ENCODE results near the gene NEU1.

DNA sequence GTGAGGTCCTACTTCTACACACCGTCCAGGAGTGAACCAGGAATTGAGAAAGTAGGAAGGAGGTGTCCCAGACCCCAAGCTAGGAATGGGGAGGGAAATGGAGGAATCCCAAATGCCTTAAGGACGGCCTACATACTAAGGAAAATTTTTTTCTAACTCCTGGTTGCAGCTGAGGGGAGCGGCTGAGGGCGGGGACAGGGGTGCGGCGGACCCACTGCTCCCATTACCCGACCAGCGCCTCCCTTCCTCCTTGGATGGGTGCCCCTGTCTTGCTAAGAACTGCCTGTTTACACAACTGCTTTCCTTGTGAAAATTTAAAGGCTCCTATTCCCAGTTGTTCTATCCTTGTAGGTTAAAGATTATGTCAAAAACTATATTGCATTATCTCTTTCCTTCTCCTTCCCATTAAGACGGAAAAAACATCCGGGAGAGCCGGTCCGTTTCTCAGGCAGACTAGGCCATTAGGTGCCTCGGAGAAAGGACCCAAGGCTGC is 35.8 kb downstream of the NEU1 start:
- no peak for TF ChIP-seq EZH2 (IDR thresholded peaks at IDR 0.05; ENCODE audit: low read length)
- TF ChIP-seq, protein P1, sequence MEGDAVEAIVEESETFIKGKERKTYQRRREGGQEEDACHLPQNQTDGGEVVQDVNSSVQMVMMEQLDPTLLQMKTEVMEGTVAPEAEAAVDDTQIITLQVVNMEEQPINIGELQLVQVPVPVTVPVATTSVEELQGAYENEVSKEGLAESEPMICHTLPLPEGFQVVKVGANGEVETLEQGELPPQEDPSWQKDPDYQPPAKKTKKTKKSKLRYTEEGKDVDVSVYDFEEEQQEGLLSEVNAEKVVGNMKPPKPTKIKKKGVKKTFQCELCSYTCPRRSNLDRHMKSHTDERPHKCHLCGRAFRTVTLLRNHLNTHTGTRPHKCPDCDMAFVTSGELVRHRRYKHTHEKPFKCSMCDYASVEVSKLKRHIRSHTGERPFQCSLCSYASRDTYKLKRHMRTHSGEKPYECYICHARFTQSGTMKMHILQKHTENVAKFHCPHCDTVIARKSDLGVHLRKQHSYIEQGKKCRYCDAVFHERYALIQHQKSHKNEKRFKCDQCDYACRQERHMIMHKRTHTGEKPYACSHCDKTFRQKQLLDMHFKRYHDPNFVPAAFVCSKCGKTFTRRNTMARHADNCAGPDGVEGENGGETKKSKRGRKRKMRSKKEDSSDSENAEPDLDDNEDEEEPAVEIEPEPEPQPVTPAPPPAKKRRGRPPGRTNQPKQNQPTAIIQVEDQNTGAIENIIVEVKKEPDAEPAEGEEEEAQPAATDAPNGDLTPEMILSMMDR (optimal IDR thresholded peaks at IDR 0.05 in 1 of 3, IDR thresholded peaks at IDR 0.05 in 1 of 3, conservative IDR thresholded peaks at IDR 0.05 in 1 of 3; ENCODE audit: extremely low read depth in 1 of 3, insufficient read depth in 2 of 3, low read length in 3 of 3): no peak

All from keratinocyte (primary cell).